ENCODE measurements around the gene POLRMT.
"Not testable (repeated sequence)": the region's sequence is repeated elsewhere in the genome, so short reads cannot be mapped to it uniquely, and the experiment has no call there.

Gene POLRMT

GRCh38 chr19:646779-647565, 13.6 kb upstream of the POLRMT start:
- no peak for DNase-seq

GRCh38 chr19:645912-646778, 12.8 kb upstream of the POLRMT start:
- no peak for DNase-seq

- DNase-seq, result no peak
Measured at GRCh38 chr19:644789-645188, 11.5 kb upstream of the POLRMT start.

- DNase-seq, result no peak
Measured at GRCh38 chr19:644363-644762, 11.0 kb upstream of the POLRMT start.

GRCh38 chr19:643736-644135, 10.4 kb upstream of the POLRMT start:
- no peak for DNase-seq

- DNase-seq, result no peak
Measured at GRCh38 chr19:642767-643727, 9.7 kb upstream of the POLRMT start.

GRCh38 chr19:641702-642101, 8.4 kb upstream of the POLRMT start:
- DNase-seq, result no peak

- no peak for DNase-seq
Measured at GRCh38 chr19:640606-641189, 7.4 kb upstream of the POLRMT start.

- no peak for DNase-seq
Measured at GRCh38 chr19:640161-640558, 6.8 kb upstream of the POLRMT start.

GRCh38 chr19:639253-640160, 6.2 kb upstream of the POLRMT start, which contains the start of gene FGF22:
TSS of gene FGF22 (plus strand) at chr19:639879. CDS start at chr19:639926, 47 bp downstream.
- DNase-seq, result peak; percentile 64

GRCh38 chr19:638906-639252, 5.5 kb upstream of the POLRMT start:
- no peak for DNase-seq

GRCh38 chr19:634975-635652, 1.8 kb upstream of the POLRMT start:
- DNase-seq, result no peak

GRCh38 chr19:633786-634639, 676 bp upstream of the POLRMT start:
- no peak for DNase-seq

- DNase-seq, result no peak
Measured at GRCh38 chr19:632579-633067, 714 bp downstream of the POLRMT start.

- DNase-seq, result no peak
Measured at GRCh38 chr19:629961-630714, 3.2 kb downstream of the POLRMT start.

GRCh38 chr19:629515-629914, 3.8 kb downstream of the POLRMT start:
- DNase-seq, result not testable (repeated sequence)

- DNase-seq, result no peak
Measured at GRCh38 chr19:628168-628567, 5.2 kb downstream of the POLRMT start.

- not testable (repeated sequence) for DNase-seq
Measured at GRCh38 chr19:626566-626965, 6.8 kb downstream of the POLRMT start.

GRCh38 chr19:625257-625656, 8.1 kb downstream of the POLRMT start:
- DNase-seq, result no peak

Data from COR-L47 (cell line).